ENCODE measurements around the gene CORO2A. TPM values are rescaled to one million over a fixed set of nuclear protein-coding genes. Genes with fewer than 3 reads are reported as not detected.

CORO2A gene
- total RNA-seq, 1 donor from 2014 or later: 6.0 TPM

- no peaks in the 10 kb centered on the region for H3K27me3 Mint-ChIP-seq
- no peak for DNase-seq (ENCODE audit: low spot score, unreplicated experiment)
- no peak for TF ChIP-seq CTCF (IDR thresholded peaks at IDR 0.05; ENCODE audit: unreplicated experiment)
- no peak overlapping the region for H3K27ac Mint-ChIP-seq
- H3K4me3 Mint-ChIP-seq (ENCODE audit: low read depth): no peak overlapping the region
- no peaks in the 10 kb centered on the region for H3K9me3 Mint-ChIP-seq (ENCODE audit: low read depth)
- peaks cover 10% of the 10 kb centered on the region for H3K4me1 Mint-ChIP-seq (ENCODE audit: low read depth)
- no peaks in the 10 kb centered on the region for H3K36me3 Mint-ChIP-seq (ENCODE audit: insufficient read depth)
Measured at GRCh38 chr9:98144076-98144475, 48.4 kb downstream of the CORO2A start.

GRCh38 chr9:98142925-98143481, 49.4 kb downstream of the CORO2A start:
- DNase-seq (ENCODE audit: low spot score, unreplicated experiment): no peak
- Mint-ChIP-seq H3K36me3 (ENCODE audit: insufficient read depth) (no peaks in the 10 kb centered on the region), H3K27me3 (no peaks in the 10 kb centered on the region), H3K27ac (no peak overlapping the region), H3K4me1 (ENCODE audit: low read depth) (peaks cover 10% of the 10 kb centered on the region), H3K4me3 (ENCODE audit: low read depth) (no peak overlapping the region), H3K9me3 (ENCODE audit: low read depth) (no peaks in the 10 kb centered on the region)
- TF ChIP-seq CTCF (IDR thresholded peaks at IDR 0.05; ENCODE audit: unreplicated experiment): no peak

GRCh38 chr9:98142182-98142907, 50.1 kb downstream of the CORO2A start:
- Mint-ChIP-seq H3K9me3 (ENCODE audit: low read depth) (no peaks in the 10 kb centered on the region), H3K4me1 (ENCODE audit: low read depth) (peaks cover 10% of the 10 kb centered on the region), H3K36me3 (ENCODE audit: insufficient read depth) (no peaks in the 10 kb centered on the region), H3K27ac (no peak overlapping the region), H3K27me3 (no peaks in the 10 kb centered on the region), H3K4me3 (ENCODE audit: low read depth) (no peak overlapping the region)
- no peak for TF ChIP-seq CTCF (IDR thresholded peaks at IDR 0.05; ENCODE audit: unreplicated experiment)
- DNase-seq (ENCODE audit: low spot score, unreplicated experiment): no peak

- no peak overlapping the region for H3K4me3 Mint-ChIP-seq (ENCODE audit: low read depth)
- H3K27me3 Mint-ChIP-seq: no peaks in the 10 kb centered on the region
- H3K36me3 Mint-ChIP-seq (ENCODE audit: insufficient read depth): no peaks in the 10 kb centered on the region
- H3K4me1 Mint-ChIP-seq (ENCODE audit: low read depth): peaks cover 3% of the 10 kb centered on the region
- peak overlapping the region; percentile 11 for H3K27ac Mint-ChIP-seq
- no peak for DNase-seq (ENCODE audit: low spot score, unreplicated experiment)
- H3K9me3 Mint-ChIP-seq (ENCODE audit: low read depth): no peaks in the 10 kb centered on the region
- TF ChIP-seq CTCF (IDR thresholded peaks at IDR 0.05; ENCODE audit: unreplicated experiment): no peak
Measured at GRCh38 chr9:98140503-98140902, 51.9 kb downstream of the CORO2A start.

GRCh38 chr9:98136489-98136888, 55.9 kb downstream of the CORO2A start:
- no peaks in the 10 kb centered on the region for H3K36me3 Mint-ChIP-seq (ENCODE audit: insufficient read depth)
- no peak overlapping the region for H3K27ac Mint-ChIP-seq
- DNase-seq (ENCODE audit: low spot score, unreplicated experiment): no peak
- H3K9me3 Mint-ChIP-seq (ENCODE audit: low read depth): no peaks in the 10 kb centered on the region
- no peaks in the 10 kb centered on the region for H3K27me3 Mint-ChIP-seq
- TF ChIP-seq CTCF (IDR thresholded peaks at IDR 0.05; ENCODE audit: unreplicated experiment): no peak
- no peak overlapping the region for H3K4me3 Mint-ChIP-seq (ENCODE audit: low read depth)
- H3K4me1 Mint-ChIP-seq (ENCODE audit: low read depth): no peaks in the 10 kb centered on the region
